Ectodermal cell (in vitro differentiated cells): ENCODE data around the gene PARVG.

Experiments used
- H3K27ac ChIP-seq: 2 replicates; pipeline ENCODE4 v1.7.0; 2013; ENCODE audit warnings: mild to moderate bottlenecking, low read depth, low read length; ENCODE audit not compliant: insufficient read depth, poor library complexity, severe bottlenecking
- H3K27me3 ChIP-seq: 2 replicates; pipeline ENCODE4 v1.7.0; 2013; ENCODE audit warnings: mild to moderate bottlenecking, low read length; ENCODE audit not compliant: insufficient read depth, control insufficient read depth, poor library complexity, severe bottlenecking
- H3K36me3 ChIP-seq: one replicate; pipeline ENCODE4 v1.7.0; 2013; ENCODE audit warnings: low read length; ENCODE audit not compliant: control insufficient read depth, insufficient read depth
- H3K4me1 ChIP-seq: one replicate; pipeline ENCODE4 v1.7.0; 2013; ENCODE audit warnings: low read length; ENCODE audit not compliant: control insufficient read depth, insufficient read depth
- H3K4me3 ChIP-seq: 2 replicates; pipeline ENCODE4 v1.7.0; 2013; ENCODE audit warnings: low read depth, low read length, control low read depth; ENCODE audit not compliant: insufficient read depth
- H3K9me3 ChIP-seq: 2 replicates; pipeline ENCODE4 v1.7.0; 2013; ENCODE audit warnings: mild to moderate bottlenecking, low read length, moderate library complexity; ENCODE audit not compliant: control insufficient read depth
- WGBS, 2 experiments: methylation state at CpG; one replicate each; pipeline ENCODE4 v1.1.7; 2013; ENCODE audit warnings: missing lambda C conversion rate in 2 of 2; 5-methylcytosine and 5-hydroxymethylcytosine counted together

PARVG gene

GRCh38 chr22:44219101-44219870 is 38.6 kb downstream of the PARVG start:
- Histone ChIP-seq H3K27me3 (no peaks in the 10 kb centered on the region), H3K4me3 (no peak overlapping the region), H3K9me3 (no peaks in the 10 kb centered on the region), H3K4me1 (no peaks in the 10 kb centered on the region), H3K27ac (no peak overlapping the region), H3K36me3 (no peaks in the 10 kb centered on the region)
- 92 to 93% methylated on average over 21 of the region's 21 CpGs for WGBS, 2 experiments

DNA sequence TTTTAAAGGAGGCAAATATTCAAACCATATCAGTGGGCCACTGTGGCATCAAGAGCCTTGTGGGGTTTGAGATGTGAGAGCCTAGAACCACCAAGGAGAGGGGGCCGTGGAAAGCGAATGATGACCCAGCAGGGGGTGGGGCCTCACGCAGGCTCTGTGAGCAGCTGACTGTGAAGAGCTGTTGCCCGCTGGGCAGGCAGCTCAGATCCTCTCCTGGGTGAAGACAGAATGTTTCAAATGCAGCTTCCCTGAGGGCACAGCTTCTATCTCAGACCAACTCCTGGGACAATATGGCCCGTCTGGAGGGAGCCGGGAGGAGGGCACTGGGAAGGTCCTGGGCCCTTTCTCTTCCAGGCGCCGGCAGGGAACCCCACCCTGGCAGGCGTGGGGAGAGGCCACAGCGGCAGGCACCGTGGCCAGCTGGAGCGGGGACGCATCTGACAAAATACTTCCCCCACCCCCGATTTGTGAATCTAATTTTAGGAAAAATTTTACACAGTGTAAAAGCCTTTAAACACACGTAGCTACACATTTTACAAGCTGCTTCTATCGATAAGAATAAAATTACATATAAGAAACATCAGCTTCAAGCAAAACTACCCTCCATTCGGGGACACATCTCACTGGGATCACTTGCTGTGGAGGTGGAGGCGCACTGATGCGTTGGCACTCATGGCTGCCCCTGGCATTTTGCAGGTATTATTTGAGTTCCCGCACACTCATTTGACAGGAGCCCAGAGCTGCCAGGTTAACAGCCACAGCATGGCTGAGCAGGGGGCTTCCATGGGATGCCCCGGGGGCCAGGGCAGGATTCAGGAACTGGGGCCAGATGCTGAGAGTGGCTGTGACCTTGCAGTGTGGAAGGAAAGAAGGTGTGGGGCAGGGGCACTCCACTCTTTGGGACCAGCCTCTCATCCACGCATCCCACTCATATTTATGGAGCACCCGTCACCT is 40.3 kb downstream of the PARVG start:
- H3K4me3 ChIP-seq = no peak overlapping the region
- H3K4me1 ChIP-seq = no peaks in the 10 kb centered on the region
- H3K36me3 ChIP-seq = no peaks in the 10 kb centered on the region
- 85 to 86% methylated on average over 23 of the region's 23 CpGs for WGBS, 2 experiments
- no peaks in the 10 kb centered on the region for H3K9me3 ChIP-seq
- H3K27ac ChIP-seq = no peak overlapping the region
- no peaks in the 10 kb centered on the region for H3K27me3 ChIP-seq

DNA sequence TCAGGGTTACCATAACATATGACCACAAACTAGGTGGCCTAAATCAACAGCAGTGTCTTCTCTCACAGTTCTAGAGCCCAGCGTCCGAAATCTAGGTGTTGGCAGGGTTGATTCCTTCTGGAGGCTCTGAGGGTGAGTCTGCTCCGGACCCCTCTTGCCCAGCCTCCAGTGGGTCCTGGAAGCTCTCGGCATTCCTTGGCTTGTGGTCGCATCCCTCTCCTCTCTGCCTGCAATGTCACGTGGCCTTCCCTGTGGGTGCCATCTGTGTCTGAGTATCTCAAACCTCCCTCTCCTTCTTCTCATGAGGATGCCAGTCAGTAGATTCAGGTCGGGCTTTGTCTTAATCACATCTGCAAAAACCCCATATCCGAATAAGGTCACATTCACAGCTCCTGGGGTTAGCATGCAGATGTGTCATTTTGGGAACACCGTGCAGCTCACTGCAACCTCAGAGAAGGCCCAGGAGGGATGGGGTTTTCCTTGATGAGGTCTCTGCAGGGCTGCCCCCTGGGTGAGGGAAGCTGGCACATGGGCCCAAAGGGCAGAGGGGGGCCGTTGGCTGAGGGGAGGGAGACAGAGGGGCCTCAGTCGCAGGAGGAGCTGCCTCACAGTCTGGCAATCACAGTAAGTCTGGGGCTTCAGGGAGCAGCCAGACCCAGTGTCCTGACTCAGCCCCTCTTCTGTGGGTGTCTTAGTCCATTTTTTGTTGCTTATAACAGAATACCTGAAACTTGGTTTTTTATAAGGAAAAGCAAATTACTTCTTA is 41.2 kb downstream of the PARVG start:
- Histone ChIP-seq H3K36me3 (no peaks in the 10 kb centered on the region), H3K27me3 (no peaks in the 10 kb centered on the region), H3K4me3 (no peak overlapping the region)

DNA sequence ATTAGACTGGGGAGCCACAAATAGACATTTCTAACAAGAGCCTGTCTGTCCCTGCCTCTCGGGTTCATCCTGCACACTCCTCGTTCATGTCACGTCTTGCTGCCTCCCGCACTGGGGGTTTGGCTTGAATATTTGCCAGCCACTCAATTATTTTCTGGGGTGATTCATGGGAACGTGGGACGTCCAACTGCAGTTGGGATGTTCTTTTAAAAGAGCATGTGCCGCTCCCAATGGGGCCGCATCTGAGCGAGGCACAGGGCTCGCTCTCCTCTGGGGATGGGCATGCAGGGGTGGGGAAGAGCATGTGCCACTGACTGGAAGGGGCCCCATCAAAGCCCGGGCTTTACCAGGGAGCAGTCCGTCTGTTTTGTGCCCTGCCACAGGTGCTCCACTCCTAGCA is 43.4 kb downstream of the PARVG start:
- WGBS, 2 experiments = 88 to 93% methylated on average over 12 of the region's 12 CpGs
- H3K4me1 ChIP-seq = no peaks in the 10 kb centered on the region

More for the DNA sequence above, 41.2 kb downstream of the PARVG start:
- Histone ChIP-seq H3K9me3 (no peaks in the 10 kb centered on the region), H3K4me1 (no peaks in the 10 kb centered on the region), H3K27ac (no peak overlapping the region)
- WGBS, 2 experiments = 91 to 93% methylated on average over 11 of the region's 11 CpGs

GRCh38 chr22:44225091-44225689 is 44.5 kb downstream of the PARVG start:
- Histone ChIP-seq H3K27ac (no peak overlapping the region), H3K36me3 (no peaks in the 10 kb centered on the region), H3K4me1 (no peaks in the 10 kb centered on the region), H3K4me3 (no peak overlapping the region), H3K9me3 (no peaks in the 10 kb centered on the region), H3K27me3 (no peaks in the 10 kb centered on the region)
- 88 to 90% methylated on average over 11 of the region's 11 CpGs for WGBS, 2 experiments

More for the DNA sequence above, 43.4 kb downstream of the PARVG start:
- Histone ChIP-seq H3K9me3 (no peaks in the 10 kb centered on the region), H3K27me3 (no peaks in the 10 kb centered on the region), H3K36me3 (no peaks in the 10 kb centered on the region), H3K4me3 (no peak overlapping the region), H3K27ac (no peak overlapping the region)

DNA sequence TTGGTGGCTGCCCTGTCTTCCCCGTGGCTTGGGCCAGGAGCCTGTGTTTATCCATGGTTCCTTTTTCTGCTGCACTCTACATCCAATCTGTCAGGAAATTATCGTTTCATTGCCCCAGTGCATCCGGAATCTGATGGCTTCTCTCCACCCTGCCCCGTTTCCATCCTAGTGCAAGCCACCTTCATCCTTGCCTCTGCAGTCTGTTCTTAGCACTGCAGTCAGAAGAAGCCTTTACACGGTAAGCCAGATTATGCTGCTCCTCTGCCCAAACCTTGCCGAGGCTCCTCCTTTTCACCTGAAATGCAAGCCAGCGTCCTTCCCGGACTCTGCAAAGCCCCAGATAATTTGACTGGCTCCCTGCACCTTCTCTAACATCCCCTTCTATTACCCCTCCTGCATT is 45.1 kb downstream of the PARVG start:
- Histone ChIP-seq H3K4me1 (no peaks in the 10 kb centered on the region), H3K4me3 (no peak overlapping the region), H3K27ac (no peak overlapping the region), H3K9me3 (no peaks in the 10 kb centered on the region), H3K27me3 (no peaks in the 10 kb centered on the region), H3K36me3 (no peaks in the 10 kb centered on the region)
- WGBS, 2 experiments = 90 to 92% methylated on average over 8 of the region's 8 CpGs

DNA sequence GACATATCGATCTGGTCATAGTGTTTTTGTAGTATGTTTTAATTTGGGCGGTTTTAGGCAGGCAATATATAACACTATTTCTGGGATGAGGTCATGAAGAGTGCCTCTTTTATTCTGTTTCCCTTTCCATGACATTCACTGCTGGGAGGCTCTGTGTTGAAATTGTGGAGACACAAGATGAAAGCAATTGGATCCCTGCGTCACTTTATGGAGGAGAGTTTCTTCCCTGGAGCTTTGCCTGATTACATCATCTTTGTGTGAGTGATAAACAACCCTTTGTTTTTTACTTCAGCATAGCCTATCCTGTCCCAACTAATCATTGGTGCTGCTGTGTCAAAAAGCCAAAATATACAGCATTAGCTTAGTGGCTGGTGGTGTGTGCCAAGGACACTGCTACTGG is 48.6 kb downstream of the PARVG start:
- no peaks in the 10 kb centered on the region for H3K36me3 ChIP-seq
- no peak overlapping the region for H3K27ac ChIP-seq
- H3K9me3 ChIP-seq = no peaks in the 10 kb centered on the region
- no peak overlapping the region for H3K4me3 ChIP-seq
- no peaks in the 10 kb centered on the region for H3K4me1 ChIP-seq
- 59 to 83% methylated on average over 3 of the region's 3 CpGs for WGBS, 2 experiments
- H3K27me3 ChIP-seq = no peaks in the 10 kb centered on the region

- 93 to 100% methylated on average over 2 of the region's 2 CpGs for WGBS, 2 experiments
Measured at GRCh38 chr22:44229809-44230208, 49.1 kb downstream of the PARVG start.

DNA sequence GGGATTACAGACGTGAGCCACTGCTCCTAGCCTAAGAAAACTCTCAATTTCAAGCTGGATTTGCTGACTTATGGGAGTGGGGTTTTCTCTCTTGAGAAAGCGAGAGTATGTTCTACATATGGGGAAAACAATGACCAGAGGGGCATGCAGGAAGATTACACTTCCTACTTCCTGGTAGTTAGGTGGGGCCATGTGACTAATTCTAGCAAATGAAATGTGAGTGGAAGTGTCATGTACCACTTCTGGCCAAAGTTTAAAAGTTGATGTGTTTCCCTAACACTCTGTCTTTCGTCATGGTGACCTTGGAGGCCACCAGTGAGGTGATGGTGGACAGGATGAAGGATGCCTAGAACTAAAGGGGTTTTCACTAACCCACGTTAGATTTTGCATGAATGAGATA is 50.5 kb downstream of the PARVG start:
- Histone ChIP-seq H3K4me3 (no peak overlapping the region), H3K36me3 (no peaks in the 10 kb centered on the region), H3K4me1 (no peaks in the 10 kb centered on the region), H3K9me3 (no peaks in the 10 kb centered on the region), H3K27ac (no peak overlapping the region), H3K27me3 (no peaks in the 10 kb centered on the region)
- WGBS, 2 experiments = 93% methylated on average over 4 of the region's 4 CpGs

More at GRCh38 chr22:44229809-44230208, 49.1 kb downstream of the PARVG start:
- H3K27ac ChIP-seq = no peak overlapping the region
- no peaks in the 10 kb centered on the region for H3K4me1 ChIP-seq
- H3K9me3 ChIP-seq = no peaks in the 10 kb centered on the region
- no peaks in the 10 kb centered on the region for H3K27me3 ChIP-seq
- no peaks in the 10 kb centered on the region for H3K36me3 ChIP-seq
- H3K4me3 ChIP-seq = no peak overlapping the region
